DMS 273 (cell line): Measurements from ENCODE around the gene UBQLN4.
"Not testable (repeated sequence)": the region's sequence is repeated elsewhere in the genome, so short reads cannot be mapped to it uniquely, and the experiment has no call there.

ENCODE experiments used
- DNase-seq: peaks from one replicate; lab custom pipeline; 2025; ENCODE audit not compliant: unreplicated experiment; lab: John Stamatoyannopoulos, UW

Gene UBQLN4

GRCh38 chr1:156062189-156062588 is 8.6 kb upstream of the UBQLN4 start:
- no peak for DNase-seq

- DNase-seq: no peak
These were observed 7.5 kb upstream of the UBQLN4 start, which contains the start of gene RAB25 for GRCh38 chr1:156060937-156061636. TSS of gene RAB25 (plus strand) at chr1:156061160. CDS start at chr1:156061401, 241 bp downstream.

- DNase-seq: no peak
These were observed 2.8 kb upstream of the UBQLN4 start for GRCh38 chr1:156056326-156056849.

- no peak for DNase-seq
These were observed 1.9 kb upstream of the UBQLN4 start for GRCh38 chr1:156055281-156056048.

- DNase-seq: peak; percentile 100
These were observed 1.1 kb upstream of the UBQLN4 start, which contains the start of gene LAMTOR2 for GRCh38 chr1:156054500-156055280. TSS of gene LAMTOR2 (plus strand) at chr1:156054782. CDS start at chr1:156054890, 108 bp downstream.

- peak; percentile 91 for DNase-seq
These were observed 483 bp downstream of the UBQLN4 start for GRCh38 chr1:156052862-156053767.

GRCh38 chr1:156051011-156051725 is 2.4 kb downstream of the UBQLN4 start:
- DNase-seq: no peak

- DNase-seq: no peak
These were observed 3.2 kb downstream of the UBQLN4 start for GRCh38 chr1:156050376-156050775.

GRCh38 chr1:156048663-156049258 is 4.8 kb downstream of the UBQLN4 start:
- DNase-seq: no peak

- no peak for DNase-seq
These were observed 8.5 kb downstream of the UBQLN4 start for GRCh38 chr1:156045076-156045475.

- DNase-seq: no peak
These were observed 10.8 kb downstream of the UBQLN4 start for GRCh38 chr1:156042828-156043227.

GRCh38 chr1:156034991-156035390 is 18.6 kb downstream of the UBQLN4 start:
- not testable (repeated sequence) for DNase-seq

- DNase-seq: no peak
These were observed 20.6 kb downstream of the UBQLN4 start for GRCh38 chr1:156033011-156033410.

GRCh38 chr1:156026588-156026987 is 27.0 kb downstream of the UBQLN4 start:
- DNase-seq: no peak

- DNase-seq: peak; percentile 68
These were observed 27.7 kb downstream of the UBQLN4 start for GRCh38 chr1:156025876-156026275.

GRCh38 chr1:156024801-156025200 is 28.8 kb downstream of the UBQLN4 start:
- no peak for DNase-seq

GRCh38 chr1:156021954-156022353 is 31.6 kb downstream of the UBQLN4 start:
- DNase-seq: no peak

- DNase-seq: no peak
These were observed 32.5 kb downstream of the UBQLN4 start for GRCh38 chr1:156021093-156021428.
